Left lung (tissue), 10 donors: ENCODE results near the gene TRIP10. TPM values are rescaled to one million over a fixed set of nuclear protein-coding genes. Genes with fewer than 3 reads are reported as not detected.

Experiments
- ATAC-seq: fragments of 200-7000 bp; cut with Tn5 transposase; one replicate; pipeline ENCODE4 v1.9.1; 2020; ENCODE audit warnings: moderate library complexity
- DNase-seq, 4 donors: peaks; one replicate each; pipeline ENCODE4 v3.0.0-alpha.2; 2013 to 2020
- H3K27ac ChIP-seq, 2 donors: fragments of 200-600 bp; sonication (generic) in 1 of 2; one replicate each; pipeline versions ENCODE4 v1.5.0 to v1.8.0; 2020 to 2021
- H3K27me3 ChIP-seq, 2 donors: fragments of 200-600 bp; sonication (generic) in 1 of 2; one replicate each; pipeline versions ENCODE4 v1.5.0 to v1.8.0; 2020 to 2021
- H3K36me3 ChIP-seq, 2 donors: fragments of 200-600 bp; sonication (generic) in 1 of 2; one replicate each; pipeline versions ENCODE4 v1.5.0 to v1.8.0; 2020 to 2021
- H3K4me1 ChIP-seq, 2 donors: fragments of 200-600 bp; one replicate each; pipeline ENCODE4 v1.8.0; 2021
- H3K4me3 ChIP-seq, 2 donors: fragments of 200-600 bp; sonication (generic) in 1 of 2; one replicate each; pipeline versions ENCODE4 v1.5.0 to v1.8.0; 2020 to 2021; ENCODE audit warnings: mild to moderate bottlenecking in 1 of 2
- H3K9me3 ChIP-seq, 2 donors: fragments of 200-600 bp; sonication (generic) in 1 of 2; one replicate each; pipeline versions ENCODE4 v1.5.0 to v1.8.0; 2020 to 2021
- CTCF ChIP-seq, 2 donors: fragments of 200-600 bp; sonication (generic) in 1 of 2; IDR thresholded peaks; one replicate each; pipeline versions ENCODE4 v1.5.0 to v1.8.0; 2021; ENCODE audit warnings: antibody characterized with exemption in 2 of 2
- intact Hi-C, 2 donors: fragments of 100-400 bp; cut with DNase I; formaldehyde crosslinking; loops; one replicate each; pipeline versions ENCODE4 v1.11.2 to v1.14.2; 2022
- polyA plus RNA-seq, 6 donors: library from polyadenylated mRNA; unstranded; fragments of 120-200 nt; gene quantifications; one replicate each; pipeline ENCODE4 v1.2.1, GENCODE V29; 2013; ENCODE audit not compliant: insufficient read length in 6 of 6
- total RNA-seq, 2 donors: library from RNA; stranded (reverse); fragmentation: NEBNext Ultra II Directional; extraction: Animal tissue kit (Norgen Biotek cat#: 25700); gene quantifications; one replicate each; pipeline ENCODE4 v1.2.1, GENCODE V29; 2021
- donor health status: DM: no; HTN: yes; CAD: no.
- donor health status: DM: no; HTN: no; CAD: no.

The TRIP10 gene
- total and polyA plus RNA-seq, 8 donors: 62.3 to 120 (median 92.8) TPM

DNA sequence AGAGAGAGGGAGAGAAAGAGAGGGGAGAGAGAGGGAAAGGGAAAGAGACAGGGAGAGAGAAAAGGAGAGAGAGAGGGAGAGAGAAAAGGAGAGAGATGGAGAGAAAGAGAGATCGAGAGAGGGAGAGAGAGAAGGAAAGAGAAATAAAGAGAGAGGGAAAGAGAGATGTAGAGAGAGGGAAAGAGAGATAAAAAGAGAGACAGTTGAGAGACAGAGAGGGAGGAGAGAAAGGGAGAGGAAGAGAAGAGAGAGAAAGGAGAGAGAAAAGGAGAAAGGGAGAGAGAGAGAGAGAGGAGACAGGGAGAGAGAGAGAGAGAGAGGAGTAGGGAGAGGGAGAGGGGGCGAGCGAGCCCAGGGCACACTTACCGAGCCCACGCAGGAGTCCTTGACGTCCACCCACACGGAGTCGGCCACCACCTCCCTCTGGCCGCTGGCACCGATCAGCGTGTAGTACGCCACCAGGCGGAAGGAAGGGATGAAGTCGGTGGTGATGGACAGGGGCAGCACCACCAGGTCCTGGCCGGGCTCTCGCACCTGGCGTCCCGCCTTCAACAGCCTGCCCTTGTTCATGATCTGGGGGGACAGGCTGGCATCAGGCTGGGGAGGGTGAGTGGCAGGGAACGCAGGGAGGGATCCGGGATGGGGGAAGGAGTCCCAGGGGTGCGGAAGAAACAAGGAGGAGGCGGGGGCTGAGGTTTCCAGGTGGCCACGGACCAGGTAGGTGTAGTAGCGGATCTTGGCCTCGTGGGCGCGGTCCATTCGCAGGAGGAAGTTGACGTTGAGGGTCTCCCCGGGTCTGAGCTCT is 29.0 kb upstream of the TRIP10 start:
- Histone ChIP-seq H3K27ac (no peak overlapping the region), H3K9me3 (no peaks in the 10 kb centered on the region), H3K4me3 (no peak overlapping the region), H3K27me3 (peaks cover 0 to 50% of the 10 kb centered on the region in 2 donors), H3K4me1 (no peaks in the 10 kb centered on the region), H3K36me3 (peaks cover 0 to 37% of the 10 kb centered on the region in 2 donors)
- intact Hi-C loops: no loop called here
- no peak for ATAC-seq
- DNase-seq: peak in 1 of 4 donors; percentile 79
- no peak for TF ChIP-seq CTCF (IDR thresholded peaks at IDR 0.05)

DNA sequence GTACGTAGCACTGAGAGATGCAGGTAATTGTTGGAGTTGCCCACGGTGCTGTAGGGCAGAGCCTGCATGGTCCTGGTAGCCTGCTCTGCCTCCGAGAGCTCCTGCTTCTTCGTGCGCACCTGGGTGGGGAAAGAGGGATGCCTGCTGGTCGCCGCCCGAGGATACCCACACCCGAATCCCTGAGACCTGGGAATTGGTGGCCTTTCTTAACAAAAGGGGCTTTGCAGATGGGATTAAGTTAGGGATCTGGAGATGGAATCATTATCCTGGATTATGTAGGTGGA is 28.5 kb upstream of the TRIP10 start:
- H3K4me1 ChIP-seq: no peaks in the 10 kb centered on the region
- ATAC-seq (no peak), DNase-seq (no peak)
- peaks cover 0 to 50% of the 10 kb centered on the region in 2 donors for H3K27me3 ChIP-seq
- H3K9me3 ChIP-seq: no peaks in the 10 kb centered on the region
- H3K4me3 ChIP-seq: no peak overlapping the region
- H3K36me3 ChIP-seq: peaks cover 0 to 37% of the 10 kb centered on the region in 2 donors
- H3K27ac ChIP-seq: no peak overlapping the region
- no peak for TF ChIP-seq CTCF (IDR thresholded peaks at IDR 0.05)
- intact Hi-C loops: no loop called here

- no peak for TF ChIP-seq CTCF (IDR thresholded peaks at IDR 0.05)
- Histone ChIP-seq H3K4me3 (no peak overlapping the region), H3K27ac (no peak overlapping the region), H3K27me3 (peaks cover 0 to 50% of the 10 kb centered on the region in 2 donors), H3K36me3 (peaks cover 0 to 34% of the 10 kb centered on the region in 2 donors), H3K9me3 (no peaks in the 10 kb centered on the region), H3K4me1 (no peaks in the 10 kb centered on the region)
- ATAC-seq (no peak), DNase-seq (peak in 1 of 4 donors; percentile 28)
- intact Hi-C loops: no loop called here
Measured at GRCh38 chr19:6711605-6712004, 27.9 kb upstream of the TRIP10 start.

DNA sequence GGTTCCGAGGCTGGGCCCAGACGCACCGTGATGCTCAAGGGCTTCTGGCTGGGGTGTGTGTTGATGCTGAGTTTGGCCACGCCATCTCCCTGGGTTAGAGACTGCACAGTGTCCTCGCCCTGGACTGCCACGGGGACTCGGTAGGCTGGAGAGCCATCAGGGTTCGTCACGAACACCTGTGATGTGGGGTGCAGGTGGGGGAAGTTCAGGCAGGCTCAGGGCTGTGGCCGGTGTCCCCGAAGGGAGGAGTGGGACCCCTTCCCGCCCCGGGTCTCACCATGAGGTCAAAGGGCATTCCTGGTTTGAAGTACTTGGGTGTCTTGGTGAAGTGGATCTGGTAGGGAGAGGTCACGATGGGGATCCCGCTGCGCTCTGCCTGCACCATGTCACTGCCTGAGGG is 27.2 kb upstream of the TRIP10 start:
- H3K9me3 ChIP-seq: no peaks in the 10 kb centered on the region
- peak in 1 of 4 donors; percentile 58 for DNase-seq
- intact Hi-C loops: no loop called here
- no peak for ATAC-seq
- no peak for TF ChIP-seq CTCF (IDR thresholded peaks at IDR 0.05)
- H3K4me3 ChIP-seq: no peak overlapping the region
- H3K4me1 ChIP-seq: no peaks in the 10 kb centered on the region
- H3K36me3 ChIP-seq: peaks cover 0 to 31% of the 10 kb centered on the region in 2 donors
- no peak overlapping the region for H3K27ac ChIP-seq
- peaks cover 0 to 47% of the 10 kb centered on the region in 2 donors for H3K27me3 ChIP-seq

DNA sequence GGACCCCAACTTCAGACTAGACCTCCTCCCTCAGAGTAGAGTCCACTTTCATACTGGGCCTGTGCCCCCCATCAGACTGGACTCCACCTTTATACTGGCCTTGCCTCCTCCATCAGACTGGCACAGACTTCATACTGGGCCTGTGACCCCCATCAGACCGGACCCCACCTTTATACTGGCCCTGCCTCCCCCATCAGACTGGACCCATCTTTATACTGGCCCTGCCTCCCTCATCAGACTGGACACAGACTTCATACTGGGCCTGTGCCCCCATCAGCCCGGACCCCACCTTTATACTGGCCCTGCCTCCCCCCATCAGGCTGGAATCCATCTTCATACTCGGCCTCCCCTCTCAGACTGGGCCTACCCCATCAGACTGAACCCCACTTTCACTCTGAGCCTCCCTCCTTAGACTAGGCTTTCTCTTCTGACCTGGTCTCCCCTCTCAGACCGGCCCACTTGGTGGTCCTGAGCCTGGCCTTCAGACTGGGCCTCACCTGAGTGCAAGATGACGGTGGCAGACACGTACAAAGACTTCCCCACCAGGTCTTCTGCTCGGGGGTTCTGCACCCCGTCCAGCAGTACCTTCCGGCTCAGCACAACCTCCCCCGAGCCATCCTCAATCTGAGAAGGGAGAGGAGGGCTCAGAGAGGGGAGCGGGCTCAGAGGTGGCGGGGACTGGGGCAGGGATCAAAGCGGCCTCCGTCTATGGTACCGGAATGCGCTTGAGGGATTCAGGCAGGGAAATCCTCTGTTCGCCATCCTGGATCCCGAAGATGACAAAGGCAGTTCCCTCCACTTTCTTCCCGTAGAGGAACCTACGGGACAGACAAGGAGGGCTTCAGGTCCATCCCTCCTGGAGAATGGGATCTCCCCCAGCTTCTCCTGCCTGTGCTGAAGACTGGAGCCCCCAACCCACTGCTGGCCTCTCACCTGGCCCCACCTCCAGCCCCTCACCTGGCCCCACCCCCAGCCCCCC is 26.5 kb upstream of the TRIP10 start:
- no peaks in the 10 kb centered on the region for H3K4me1 ChIP-seq
- DNase-seq (peak in 1 of 4 donors; percentile 44), ATAC-seq (no peak)
- peaks cover 0 to 41% of the 10 kb centered on the region in 2 donors for H3K27me3 ChIP-seq
- intact Hi-C loops: no loop called here
- no peaks in the 10 kb centered on the region for H3K9me3 ChIP-seq
- peaks cover 0 to 23% of the 10 kb centered on the region in 2 donors for H3K36me3 ChIP-seq
- no peak overlapping the region for H3K4me3 ChIP-seq
- no peak for TF ChIP-seq CTCF (IDR thresholded peaks at IDR 0.05)
- no peak overlapping the region for H3K27ac ChIP-seq
